Spleen (tissue), 11 donors: Measurements from ENCODE around the gene PDLIM4. TPM values are rescaled to one million over a fixed set of nuclear protein-coding genes. Genes with fewer than 3 reads are reported as not detected.

Experiments
- DNase-seq: peaks from one replicate; pipeline ENCODE4 v3.0.0-alpha.2; 2020
- H3K27ac ChIP-seq, 8 donors: fragments of 200-600 bp; sonication (generic) in 7 of 8; 1 replicate in 4 of 8; 2 replicates in 4 of 8; pipeline versions ENCODE4 v1.5.0 to v1.8.0; 2016 to 2021; ENCODE audit warnings: inconsistent platforms in 4 of 8, mild to moderate bottlenecking in 4 of 8, moderate library complexity in 1 of 8
- H3K27me3 ChIP-seq, 7 donors: fragments of 200-600 bp; sonication (generic) in 6 of 7; replicated peaks in 1 of 7; 1 replicate in 4 of 7; 2 replicates in 3 of 7; pipeline versions ENCODE4 v1.5.0 to v1.8.0; 2016 to 2021; ENCODE audit warnings: inconsistent platforms in 3 of 7, mild to moderate bottlenecking in 1 of 7
- H3K36me3 ChIP-seq, 6 donors: fragments of 200-600 bp; sonication (generic) in 5 of 6; 1 replicate in 4 of 6; 2 replicates in 2 of 6; pipeline versions ENCODE4 v1.5.0 to v1.8.0; 2016 to 2021; ENCODE audit warnings: inconsistent platforms in 2 of 6
- H3K4me1 ChIP-seq, 6 donors: fragments of 200-600 bp; sonication (generic) in 5 of 6; 1 replicate in 3 of 6; 2 replicates in 3 of 6; pipeline versions ENCODE4 v1.5.0 to v1.8.0; 2016 to 2021; ENCODE audit warnings: inconsistent platforms in 3 of 6
- H3K4me3 ChIP-seq, 8 donors: fragments of 200-600 bp; sonication (generic) in 7 of 8; 1 replicate in 4 of 8; 2 replicates in 4 of 8; pipeline versions ENCODE4 v1.5.0 to v1.8.0; 2016 to 2021; ENCODE audit warnings: inconsistent platforms in 4 of 8, mild to moderate bottlenecking in 4 of 8, moderate library complexity in 2 of 8
- H3K9me3 ChIP-seq, 8 donors: fragments of 200-600 bp; sonication (generic) in 7 of 8; 1 replicate in 4 of 8; 2 replicates in 4 of 8; pipeline versions ENCODE4 v1.5.0 to v1.8.0; 2016 to 2021; ENCODE audit warnings: inconsistent platforms in 4 of 8
- POLR2A ChIP-seq, 3 donors: fragments of 450-650 bp; IDR thresholded peaks; one replicate each; pipeline ENCODE4 v1.5.1; 2017; ENCODE audit warnings: antibody characterized with exemption in 3 of 3, mild to moderate bottlenecking in 1 of 3
- POLR2AphosphoS5 ChIP-seq, 3 donors: sonication (generic); formaldehyde crosslinking; IDR thresholded peaks; one replicate each; pipeline ENCODE4 v1.5.1; 2017; ENCODE audit warnings: antibody characterized with exemption in 3 of 3
- WGBS, 5 donors: extraction: QIAGEN DNeasy Blood & Tissue Kit in 3 of 5; methylation state at CpG; one replicate each; pipeline versions ENCODE4 v1.1.5 to v1.1.7; 2013 to 2018; 5-methylcytosine and 5-hydroxymethylcytosine counted together
- intact Hi-C: fragments of 100-400 bp; cut with DNase I; formaldehyde crosslinking; loops from one replicate; pipeline ENCODE4 v1.15.0; 2023; ENCODE audit warnings: low total_unique reads
- polyA plus RNA-seq, 3 donors: library from polyadenylated mRNA; stranded (reverse); fragments of 200-250 nt; gene quantifications; one replicate each; pipeline ENCODE4 v1.2.1, GENCODE V29; 2013
- total RNA-seq, 7 donors: library from RNA; depleted of rRNA in 3 of 7; stranded (reverse); fragments of >200 nt in 3 of 7; fragmentation: NEBNext Ultra II Directional in 4 of 7; extraction: Animal tissue kit (Norgen Biotek cat#: 25700) in 4 of 7; gene quantifications; one replicate each; pipeline versions ENCODE4 v1.1.0 to v1.2.1, GENCODE V29; 2016 to 2021
- TF ChIP-seq, protein P1 (sequence below), 11 experiments: fragments of 200-600 bp in 7 of 11; fragments of 450-650 bp in 4 of 11; sonication (generic) in 4 of 11; IDR thresholded peaks in 8 of 11; conservative IDR thresholded peaks in 3 of 11; 1 replicate in 7 of 11; 2 replicates in 4 of 11; pipeline versions ENCODE4 v1.4.0 to v1.8.0; 2016 to 2021; ENCODE audit warnings: antibody characterized with exemption in 11 of 11, inconsistent platforms in 4 of 11, mild to moderate bottlenecking in 1 of 11
- donor health status: healthy with polysubstance abuse.
- donor health status: DM: no; HTN: no; CAD: no; lungs with moderate emphysema.
- donor health status: DM: no; HTN: no; CAD: no.
- donor health status: Bipolar disorder and iron deficiency.
- donor health status: healthy.
- donor health status: DM: no; HTN: no; CAD: no.
- donor health status: DM: yes; HTN: yes; CAD: no.

PDLIM4 gene
- total and polyA plus RNA-seq, 10 donors = 3.5 to 17.4 (median 9.0) TPM

DNA sequence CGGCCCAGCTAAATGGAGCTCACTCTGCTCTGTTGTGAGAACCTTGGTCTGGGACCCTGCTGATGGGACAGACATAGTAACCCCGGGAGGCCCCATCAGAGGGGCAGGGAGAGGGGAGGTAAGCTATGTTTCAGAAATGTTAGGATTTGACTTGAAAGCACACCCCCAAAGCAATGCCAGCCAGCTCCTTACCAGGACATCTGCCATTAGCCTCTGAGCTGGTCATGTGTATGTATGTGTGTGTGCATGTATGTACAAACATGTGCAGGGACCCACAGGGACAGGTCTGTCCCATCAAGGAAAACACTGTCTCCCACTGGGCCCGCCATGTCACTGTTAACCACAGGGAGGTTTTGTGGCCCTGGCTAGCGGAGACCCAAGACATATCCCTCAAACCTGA is 51.2 kb downstream of the PDLIM4 start:
- peaks cover 5 to 23% (median 19%) of the 10 kb centered on the region in 8 donors for H3K9me3 ChIP-seq
- peaks cover 0 to 26% (median 0%) of the 10 kb centered on the region in 6 donors for H3K36me3 ChIP-seq
- H3K27me3 ChIP-seq = no peaks in the 10 kb centered on the region
- peaks cover 0 to 24% (median 5%) of the 10 kb centered on the region in 6 donors for H3K4me1 ChIP-seq
- 83 to 96% (median 94%) methylated on average over 2 to 4 of the region's 4 CpGs for WGBS, 5 donors
- DNase-seq = no peak
- H3K4me3 ChIP-seq = no peak overlapping the region
- intact Hi-C loops = no loop called here
- no peak overlapping the region for H3K27ac ChIP-seq
- TF ChIP-seq POLR2AphosphoS5 (IDR thresholded peaks at IDR 0.05) (no peak), POLR2A (IDR thresholded peaks at IDR 0.05) (no peak)
- TF ChIP-seq, protein P1, sequence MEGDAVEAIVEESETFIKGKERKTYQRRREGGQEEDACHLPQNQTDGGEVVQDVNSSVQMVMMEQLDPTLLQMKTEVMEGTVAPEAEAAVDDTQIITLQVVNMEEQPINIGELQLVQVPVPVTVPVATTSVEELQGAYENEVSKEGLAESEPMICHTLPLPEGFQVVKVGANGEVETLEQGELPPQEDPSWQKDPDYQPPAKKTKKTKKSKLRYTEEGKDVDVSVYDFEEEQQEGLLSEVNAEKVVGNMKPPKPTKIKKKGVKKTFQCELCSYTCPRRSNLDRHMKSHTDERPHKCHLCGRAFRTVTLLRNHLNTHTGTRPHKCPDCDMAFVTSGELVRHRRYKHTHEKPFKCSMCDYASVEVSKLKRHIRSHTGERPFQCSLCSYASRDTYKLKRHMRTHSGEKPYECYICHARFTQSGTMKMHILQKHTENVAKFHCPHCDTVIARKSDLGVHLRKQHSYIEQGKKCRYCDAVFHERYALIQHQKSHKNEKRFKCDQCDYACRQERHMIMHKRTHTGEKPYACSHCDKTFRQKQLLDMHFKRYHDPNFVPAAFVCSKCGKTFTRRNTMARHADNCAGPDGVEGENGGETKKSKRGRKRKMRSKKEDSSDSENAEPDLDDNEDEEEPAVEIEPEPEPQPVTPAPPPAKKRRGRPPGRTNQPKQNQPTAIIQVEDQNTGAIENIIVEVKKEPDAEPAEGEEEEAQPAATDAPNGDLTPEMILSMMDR (IDR thresholded peaks at IDR 0.05 in 8 of 11, conservative IDR thresholded peaks at IDR 0.05 in 3 of 11) = no peak

DNA sequence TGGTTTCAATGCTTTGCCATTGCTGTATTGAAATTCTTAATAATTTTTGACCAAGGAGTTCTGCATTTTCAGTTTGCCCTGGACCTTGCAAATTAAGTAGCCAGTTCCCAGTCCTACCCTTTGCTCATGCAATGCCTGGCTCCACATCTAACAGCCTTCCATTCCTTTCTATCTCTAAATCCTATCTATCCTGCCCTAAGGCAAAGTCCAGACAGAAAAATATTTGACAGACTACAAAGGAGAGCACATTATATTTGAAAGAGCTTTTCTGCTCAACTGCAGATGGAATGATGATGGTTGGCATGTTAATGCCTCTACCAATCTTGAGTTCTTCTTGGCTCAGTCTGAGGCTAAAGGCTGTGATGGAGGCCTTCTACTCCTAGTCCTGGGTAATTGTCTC is 52.2 kb downstream of the PDLIM4 start:
- H3K9me3 ChIP-seq = peaks cover 5 to 14% (median 13%) of the 10 kb centered on the region in 8 donors
- H3K27me3 ChIP-seq = no peaks in the 10 kb centered on the region
- peaks cover 0 to 24% (median 5%) of the 10 kb centered on the region in 6 donors for H3K4me1 ChIP-seq
- intact Hi-C loops = no loop called here
- H3K36me3 ChIP-seq = peaks cover 0 to 29% (median 0%) of the 10 kb centered on the region in 6 donors
- DNase-seq = no peak
- TF ChIP-seq POLR2A (IDR thresholded peaks at IDR 0.05) (no peak), POLR2AphosphoS5 (IDR thresholded peaks at IDR 0.05) (no peak)
- TF ChIP-seq, protein P1 (IDR thresholded peaks at IDR 0.05 in 8 of 11, conservative IDR thresholded peaks at IDR 0.05 in 3 of 11) = no peak
- no peak overlapping the region for H3K4me3 ChIP-seq
- peak overlapping the region in 7 of 8 donors; percentile 0 to 69 (median 36) for H3K27ac ChIP-seq

DNA sequence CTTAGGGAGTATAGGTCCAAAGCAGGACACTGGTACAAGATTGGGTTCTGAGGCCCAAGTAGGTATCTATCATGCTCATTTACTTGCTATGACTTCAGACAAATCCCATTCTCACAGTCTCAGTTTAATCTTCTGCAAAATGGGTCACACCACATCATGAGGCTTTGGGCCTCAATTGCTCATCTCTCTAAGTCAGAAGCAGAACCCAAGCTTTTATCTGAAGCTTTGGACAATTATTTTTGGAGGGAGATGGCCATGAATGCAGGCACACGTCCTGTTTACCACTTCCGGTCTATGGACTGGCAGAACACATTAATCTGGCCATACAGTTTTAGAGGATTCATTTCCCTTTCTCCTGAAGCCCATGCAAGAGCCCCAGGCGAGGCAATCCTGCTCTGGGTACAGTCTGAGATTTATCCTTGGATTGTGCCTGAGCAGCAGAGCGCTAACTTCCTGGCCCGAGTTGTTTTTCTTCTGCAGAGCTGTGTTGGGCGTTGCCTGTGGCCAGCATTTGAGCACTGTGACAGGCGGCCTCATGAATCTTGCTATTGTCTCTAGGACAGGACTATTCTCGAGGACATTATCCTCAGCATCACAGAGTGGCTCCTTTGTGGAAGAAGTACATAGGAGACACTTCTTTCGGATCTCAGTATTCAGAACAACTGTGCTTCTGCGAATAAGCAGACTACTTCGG is 52.8 kb downstream of the PDLIM4 start:
- WGBS, 5 donors = 62 to 73% (median 71%) methylated on average over 11 of the region's 11 CpGs
- Histone ChIP-seq H3K27ac (peak overlapping the region in 7 of 8 donors; percentile 0 to 69 (median 51)), H3K27me3 (no peaks in the 10 kb centered on the region), H3K4me3 (no peak overlapping the region), H3K9me3 (peaks cover 5 to 8% (median 8%) of the 10 kb centered on the region in 8 donors), H3K36me3 (peaks cover 0 to 35% (median 0%) of the 10 kb centered on the region in 6 donors), H3K4me1 (peaks cover 0 to 24% (median 5%) of the 10 kb centered on the region in 6 donors)
- intact Hi-C loops = no loop called here
- DNase-seq = no peak
- TF ChIP-seq, protein P1 (IDR thresholded peaks at IDR 0.05 in 8 of 11, conservative IDR thresholded peaks at IDR 0.05 in 3 of 11) = no peak
- TF ChIP-seq POLR2AphosphoS5 (IDR thresholded peaks at IDR 0.05) (peak in 2 of 3 donors; percentile 60 to 61), POLR2A (IDR thresholded peaks at IDR 0.05) (no peak)

DNA sequence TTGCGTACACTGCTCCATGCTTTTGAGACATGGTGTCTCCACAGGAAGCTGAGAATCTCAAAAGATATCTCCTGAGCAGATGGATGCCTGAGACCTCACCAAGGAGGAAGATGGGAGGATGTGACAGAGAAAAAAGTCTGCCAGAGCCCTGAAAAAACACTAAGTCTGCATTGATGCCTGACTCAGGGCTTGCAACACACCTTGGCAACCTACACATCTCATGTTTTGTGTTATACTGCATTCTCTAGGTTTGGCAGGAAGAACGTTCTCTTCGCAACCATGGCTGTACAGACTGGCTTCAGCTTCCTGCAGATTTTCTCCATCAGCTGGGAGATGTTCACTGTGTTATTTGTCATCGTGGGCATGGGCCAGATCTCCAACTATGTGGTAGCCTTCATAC is 55.9 kb downstream of the PDLIM4 start:
- peaks cover 0 to 61% (median 0%) of the 10 kb centered on the region in 6 donors for H3K36me3 ChIP-seq
- H3K9me3 ChIP-seq = no peaks in the 10 kb centered on the region
- H3K4me1 ChIP-seq = peaks cover 0 to 34% (median 5%) of the 10 kb centered on the region in 6 donors
- no peak for DNase-seq
- intact Hi-C loops = no loop called here
- H3K4me3 ChIP-seq = no peak overlapping the region
- WGBS, 5 donors = 80 to 96% (median 85%) methylated on average over 4 of the region's 4 CpGs
- H3K27me3 ChIP-seq = no peaks in the 10 kb centered on the region
- no peak overlapping the region for H3K27ac ChIP-seq
- no peak for TF ChIP-seq POLR2AphosphoS5 (IDR thresholded peaks at IDR 0.05)
- TF ChIP-seq, protein P1 (IDR thresholded peaks at IDR 0.05 in 8 of 11, conservative IDR thresholded peaks at IDR 0.05 in 3 of 11) = peak in 1 of 11 experiments; percentile 4
- TF ChIP-seq POLR2A (IDR thresholded peaks at IDR 0.05) = no peak
